ENCODE data around the gene TIGD1.
"Not testable (repeated sequence)": the region's sequence is repeated elsewhere in the genome, so short reads cannot be mapped to it uniquely, and the experiment has no call there.

Gene TIGD1

DNA sequence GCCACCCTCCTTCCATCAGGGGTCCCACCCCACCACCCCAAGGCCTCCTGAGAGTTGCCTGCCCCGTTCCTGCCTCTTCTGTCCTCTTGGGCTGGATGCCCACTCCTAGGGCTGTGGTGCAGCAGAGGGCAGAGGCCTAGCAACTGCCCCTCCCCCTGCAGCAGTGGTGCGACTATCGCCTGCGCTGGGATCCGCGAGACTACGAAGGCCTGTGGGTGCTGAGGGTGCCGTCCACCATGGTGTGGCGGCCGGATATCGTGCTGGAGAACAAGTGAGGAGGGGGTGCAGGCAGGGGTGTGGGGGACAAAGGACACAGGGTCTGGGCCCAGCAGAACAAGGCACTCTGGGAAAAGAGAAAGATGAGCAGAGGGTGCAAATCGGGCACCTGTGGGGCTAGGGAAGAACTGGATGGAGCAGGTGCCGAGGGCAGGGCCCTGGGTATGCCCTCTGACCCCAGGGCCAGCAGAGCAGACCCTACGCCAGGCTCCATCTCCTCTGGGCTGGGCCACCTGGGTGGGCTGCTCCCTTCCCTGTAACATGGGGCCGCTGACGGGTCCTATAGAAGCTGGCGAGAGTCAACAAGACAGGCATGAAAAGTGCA, 9.8 kb downstream of the TIGD1 start:
- no peak for DNase-seq (ENCODE audit: low read depth in 3 of 3, low spot score in 1 of 3)

DNA sequence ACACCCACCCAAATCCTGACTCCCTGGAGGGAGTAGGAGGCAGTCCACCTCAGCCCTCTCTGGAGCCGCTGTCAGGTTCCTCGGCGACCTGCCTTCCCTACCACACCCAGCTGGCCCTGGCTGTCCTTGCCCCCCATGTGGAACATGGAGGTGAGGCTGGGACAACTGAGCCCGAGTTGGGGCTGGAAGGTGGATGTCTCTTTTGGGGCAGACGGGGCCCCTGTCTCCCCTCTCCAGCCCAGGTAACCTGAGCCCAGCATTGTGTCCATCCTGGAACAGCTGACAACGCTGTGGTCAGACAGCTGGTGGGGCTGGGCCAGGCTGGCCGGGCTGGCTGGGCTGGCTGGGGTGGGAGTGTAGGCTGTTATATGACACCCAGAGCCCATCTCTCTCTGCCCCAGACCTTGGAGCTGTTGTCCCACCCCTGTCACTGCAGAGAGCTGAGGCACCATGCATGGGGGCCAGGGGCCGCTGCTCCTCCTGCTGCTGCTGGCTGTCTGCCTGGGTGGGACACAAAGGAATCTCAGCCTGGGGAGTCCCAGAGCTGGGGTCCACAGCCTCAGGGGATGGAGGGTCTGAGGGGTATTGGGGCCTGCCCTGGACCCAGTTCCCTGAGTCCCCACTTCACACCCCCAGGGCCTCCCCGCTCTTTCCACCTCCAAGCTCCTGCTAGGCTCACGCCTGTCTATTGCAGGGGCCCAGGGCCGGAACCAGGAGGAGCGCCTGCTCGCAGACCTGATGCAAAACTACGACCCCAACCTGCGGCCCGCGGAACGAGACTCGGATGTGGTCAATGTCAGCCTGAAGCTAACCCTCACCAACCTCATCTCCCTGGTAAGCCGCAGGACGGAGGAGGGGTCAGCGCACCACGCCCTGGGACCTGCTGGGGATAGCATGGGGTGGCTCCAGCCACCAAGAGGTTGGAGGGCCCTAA, 10.8 kb downstream of the TIGD1 start, which contains the start of gene CHRNG:
Gene CHRNG, plus strand, starts transcription at position 395 of the 934 bp plus-strand sequence. Its CDS starts 56 bp downstream, at position 451.
- DNase-seq (ENCODE audit: low read depth in 3 of 3, low spot score in 1 of 3): no peak

DNA sequence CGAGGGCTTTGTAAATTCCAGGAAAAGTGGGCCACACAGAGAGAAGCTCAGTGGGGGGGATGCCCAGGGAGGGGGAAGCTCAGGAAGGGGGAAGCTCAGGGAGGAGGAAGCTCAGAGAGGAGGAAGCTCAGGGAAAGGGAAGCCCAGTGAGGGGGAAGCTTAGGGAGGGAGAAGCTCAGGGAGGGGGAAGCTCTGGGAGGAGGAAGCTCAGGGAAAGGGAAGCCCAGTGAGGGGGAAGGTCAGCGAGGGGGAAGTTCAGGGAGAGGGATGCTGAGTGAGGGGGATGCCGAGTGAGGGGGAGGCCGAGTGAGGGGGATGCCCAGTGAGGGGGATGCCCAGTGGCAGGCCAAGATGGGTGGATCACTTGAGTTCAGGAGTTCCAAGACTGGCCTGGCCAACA, 11.7 kb downstream of the TIGD1 start:
- no peak for DNase-seq (ENCODE audit: low read depth in 3 of 3, low spot score in 1 of 3)

DNA sequence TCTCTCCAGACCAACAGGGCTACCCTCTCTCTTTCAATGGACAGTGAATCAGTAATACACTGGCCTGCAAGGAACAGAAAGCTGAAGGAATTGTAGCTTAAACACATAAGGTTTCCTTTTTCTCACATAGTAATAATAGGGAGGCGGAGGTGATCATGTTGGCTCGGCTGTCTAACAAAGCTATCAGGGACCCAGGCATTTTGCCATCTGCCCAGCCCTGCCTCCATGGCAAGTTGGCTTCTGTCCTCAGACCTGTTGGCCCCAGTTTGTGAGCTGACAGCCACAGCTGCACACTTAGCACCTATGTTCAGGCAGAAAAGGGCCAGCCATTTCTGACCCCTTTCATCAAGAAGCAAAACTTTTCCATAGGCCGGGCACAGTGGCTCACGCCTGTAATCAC, 12.9 kb downstream of the TIGD1 start:
- DNase-seq (ENCODE audit: low read depth in 3 of 3, low spot score in 1 of 3): no peak

DNA sequence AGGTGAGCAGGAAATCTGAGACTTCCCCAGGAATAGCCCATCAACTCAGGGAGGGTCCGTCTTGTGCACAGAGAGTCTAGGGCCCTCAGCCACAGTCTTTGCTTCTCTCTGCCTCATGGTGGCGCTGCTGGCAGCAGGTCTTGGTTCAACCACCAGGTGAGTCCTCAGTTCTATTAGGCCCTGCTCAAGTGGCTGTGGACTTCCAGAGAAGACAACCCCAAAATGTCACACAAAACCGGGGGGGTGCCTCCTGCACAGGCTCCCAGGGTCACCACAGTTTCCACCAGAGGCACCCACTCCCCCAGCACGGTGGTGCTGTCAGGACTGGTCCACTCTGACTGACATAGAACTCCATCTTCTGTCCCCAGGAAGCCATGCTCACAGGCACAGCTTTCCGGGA, 13.3 kb downstream of the TIGD1 start:
- DNase-seq (ENCODE audit: low read depth in 3 of 3, low spot score in 1 of 3): no peak

DNA sequence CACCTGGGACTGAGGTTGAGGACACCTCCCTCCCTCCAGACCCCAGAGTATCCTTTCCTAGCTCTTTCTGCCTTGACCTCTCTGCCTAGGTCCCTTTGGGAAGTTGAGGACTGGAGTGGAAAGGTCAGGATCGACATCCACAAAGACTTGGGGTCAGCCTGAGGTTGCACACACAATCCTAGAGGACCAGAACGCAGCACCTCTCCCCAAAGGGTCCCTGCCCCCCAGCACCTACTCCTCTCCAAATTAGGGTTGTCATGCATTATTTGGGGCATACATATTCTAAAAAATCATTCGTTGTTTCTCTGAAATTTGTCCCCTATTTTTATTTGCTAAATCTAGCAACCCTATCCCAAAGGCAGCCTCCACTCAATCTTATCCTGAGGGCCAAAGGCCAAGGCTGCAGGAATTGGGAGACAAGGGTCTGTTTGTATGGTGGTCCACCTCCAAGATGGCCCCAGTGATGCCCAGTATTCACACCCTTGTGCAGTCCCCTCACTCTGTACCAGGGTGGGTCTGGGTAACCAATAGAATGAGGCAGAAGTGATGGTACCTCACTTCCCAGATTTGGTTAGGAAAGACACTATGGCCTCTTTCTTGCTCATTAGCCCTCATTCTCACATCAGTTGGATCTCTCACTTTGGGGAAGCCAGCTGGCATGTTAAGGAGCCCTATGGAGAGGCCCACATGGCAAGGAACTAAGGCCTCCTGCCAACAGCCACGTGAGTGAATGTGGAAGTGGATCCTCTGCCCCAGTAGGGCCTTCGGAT, 14.4 kb downstream of the TIGD1 start:
- DNase-seq (ENCODE audit: low read depth in 3 of 3, low spot score in 1 of 3): no peak

DNA sequence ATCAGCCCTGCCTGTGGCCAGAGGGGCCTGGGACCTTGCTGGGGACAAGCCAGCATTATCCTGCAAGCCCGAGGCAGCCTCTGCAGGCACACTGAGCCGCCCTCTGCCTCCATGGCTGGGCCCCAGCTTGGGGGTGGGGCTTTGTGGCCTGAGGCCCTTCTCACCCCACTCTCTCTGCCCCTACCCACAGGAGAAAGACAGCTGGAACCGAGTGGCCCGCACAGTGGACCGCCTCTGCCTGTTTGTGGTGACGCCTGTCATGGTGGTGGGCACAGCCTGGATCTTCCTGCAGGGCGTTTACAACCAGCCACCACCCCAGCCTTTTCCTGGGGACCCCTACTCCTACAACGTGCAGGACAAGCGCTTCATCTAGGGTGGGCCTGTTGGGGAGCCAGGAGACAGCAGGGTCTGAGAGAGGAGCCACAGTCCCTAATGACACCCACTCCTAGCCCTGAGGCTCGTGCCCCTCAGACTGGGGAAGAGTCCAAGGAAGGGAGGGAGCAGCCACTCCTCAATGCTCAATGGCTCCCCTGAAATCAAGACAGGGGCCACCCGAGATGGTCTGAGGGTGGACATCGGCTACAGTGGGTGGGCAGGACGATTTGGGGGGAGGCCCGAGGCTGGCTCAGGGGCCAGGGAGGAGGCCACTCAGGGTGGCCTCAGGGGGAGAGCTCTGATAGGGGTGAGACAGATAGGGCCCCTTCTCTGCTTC, 15.3 kb downstream of the TIGD1 start:
- DNase-seq (ENCODE audit: low read depth in 3 of 3, low spot score in 1 of 3): no peak

DNA sequence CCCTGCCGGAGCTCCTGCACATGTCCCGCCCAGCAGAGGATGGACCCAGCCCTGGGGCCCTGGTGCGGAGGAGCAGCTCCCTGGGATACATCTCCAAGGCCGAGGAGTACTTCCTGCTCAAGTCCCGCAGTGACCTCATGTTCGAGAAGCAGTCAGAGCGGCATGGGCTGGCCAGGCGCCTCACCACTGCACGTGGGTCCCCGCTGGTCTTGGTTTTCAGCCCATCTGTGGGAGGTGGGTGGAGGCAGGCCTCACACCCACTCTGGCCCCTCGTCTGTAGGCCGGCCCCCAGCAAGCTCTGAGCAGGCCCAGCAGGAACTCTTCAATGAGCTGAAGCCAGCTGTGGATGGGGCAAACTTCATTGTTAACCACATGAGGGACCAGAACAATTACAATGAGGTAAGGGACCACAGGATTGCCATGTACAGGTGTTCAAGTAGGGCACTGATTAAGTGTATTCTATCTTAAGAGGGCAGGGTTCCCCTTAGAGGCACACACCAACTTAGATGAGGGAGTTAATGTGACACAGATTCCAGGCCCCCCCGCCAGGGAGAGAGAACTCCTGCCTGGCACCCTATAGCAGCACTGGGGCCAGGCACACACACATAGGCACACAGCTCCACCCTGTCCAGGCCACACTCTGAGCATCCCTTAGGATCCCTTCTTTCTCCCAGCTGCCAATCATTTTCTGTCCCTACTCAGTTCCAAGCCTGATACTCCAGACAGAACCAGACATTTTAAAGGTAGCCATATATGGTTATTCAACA, 16.2 kb downstream of the TIGD1 start:
- DNase-seq (ENCODE audit: low read depth in 3 of 3, low spot score in 1 of 3): no peak

DNA sequence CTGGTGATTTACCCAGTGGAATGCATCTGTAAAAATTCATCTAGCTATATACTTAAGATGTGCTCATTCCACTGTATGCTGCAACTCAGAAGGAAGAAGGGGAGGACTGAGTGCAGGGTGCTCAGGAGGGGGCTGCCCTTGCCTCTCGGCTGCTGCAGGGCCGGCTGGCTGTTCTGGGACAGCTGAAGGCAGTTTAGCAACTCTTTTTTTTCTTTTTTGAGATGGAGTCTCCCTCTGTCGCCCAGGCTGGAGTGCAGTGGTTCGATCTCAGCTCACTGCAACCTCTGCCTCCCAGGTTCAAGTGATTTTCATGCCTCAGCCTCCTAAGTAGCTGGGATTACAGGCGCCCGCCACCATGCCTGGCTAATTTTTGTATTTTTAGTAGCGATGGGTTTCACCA, 17.5 kb downstream of the TIGD1 start:
- DNase-seq (ENCODE audit: low read depth in 3 of 3, low spot score in 1 of 3): not testable (repeated sequence)

DNA sequence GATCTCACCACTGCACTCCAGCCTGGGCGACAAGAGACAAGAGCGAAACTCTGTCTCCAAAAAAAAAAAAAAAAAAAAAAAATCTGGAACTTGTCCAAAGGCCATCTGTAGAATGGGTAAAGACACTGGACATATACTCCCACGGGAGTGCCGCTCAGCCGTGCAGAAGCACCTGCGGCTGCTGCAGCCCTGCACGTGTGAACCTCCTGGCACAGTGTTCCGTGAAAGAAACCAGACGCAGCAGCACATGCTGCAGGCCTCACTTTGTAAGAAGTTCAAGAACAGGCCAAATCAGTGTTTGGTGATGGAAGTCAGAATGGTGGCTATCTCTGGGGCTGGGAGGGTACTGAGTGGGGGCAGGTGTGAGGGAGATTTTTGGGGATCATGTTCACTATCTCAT, 17.9 kb downstream of the TIGD1 start:
- no peak for DNase-seq (ENCODE audit: low read depth in 3 of 3, low spot score in 1 of 3)

DNA sequence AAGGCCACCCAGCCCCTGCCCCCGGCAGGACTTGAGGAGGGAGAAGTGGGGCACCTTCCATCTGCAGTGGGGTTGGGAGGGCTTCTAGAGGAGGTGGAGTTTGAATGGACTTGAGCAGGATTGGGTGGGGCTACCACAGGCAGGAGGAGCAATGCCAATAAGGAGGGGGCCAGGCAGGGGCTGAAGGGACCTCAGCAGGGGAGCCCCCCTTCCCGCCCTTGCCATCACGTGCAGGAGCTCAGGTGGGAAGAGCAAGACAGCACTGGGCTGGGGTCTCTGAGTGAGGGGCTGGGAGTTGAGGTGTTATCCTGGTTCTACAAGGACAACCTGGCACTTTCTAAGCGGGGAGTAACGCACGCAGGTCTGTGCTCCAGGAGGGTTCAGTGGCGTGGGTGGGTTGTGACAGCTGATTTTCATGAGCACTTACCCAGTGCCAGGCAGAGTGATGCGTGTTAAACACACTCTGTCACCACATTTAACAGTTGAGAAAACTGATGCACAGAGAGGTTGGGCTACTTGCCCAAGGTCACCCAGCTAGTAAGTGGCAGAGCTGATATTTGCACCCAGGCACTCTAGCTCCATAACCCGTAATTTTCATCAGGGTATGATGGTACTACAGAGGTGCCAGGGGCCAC, 19.6 kb downstream of the TIGD1 start:
- no peak for DNase-seq (ENCODE audit: low read depth in 3 of 3, low spot score in 1 of 3)

DNA sequence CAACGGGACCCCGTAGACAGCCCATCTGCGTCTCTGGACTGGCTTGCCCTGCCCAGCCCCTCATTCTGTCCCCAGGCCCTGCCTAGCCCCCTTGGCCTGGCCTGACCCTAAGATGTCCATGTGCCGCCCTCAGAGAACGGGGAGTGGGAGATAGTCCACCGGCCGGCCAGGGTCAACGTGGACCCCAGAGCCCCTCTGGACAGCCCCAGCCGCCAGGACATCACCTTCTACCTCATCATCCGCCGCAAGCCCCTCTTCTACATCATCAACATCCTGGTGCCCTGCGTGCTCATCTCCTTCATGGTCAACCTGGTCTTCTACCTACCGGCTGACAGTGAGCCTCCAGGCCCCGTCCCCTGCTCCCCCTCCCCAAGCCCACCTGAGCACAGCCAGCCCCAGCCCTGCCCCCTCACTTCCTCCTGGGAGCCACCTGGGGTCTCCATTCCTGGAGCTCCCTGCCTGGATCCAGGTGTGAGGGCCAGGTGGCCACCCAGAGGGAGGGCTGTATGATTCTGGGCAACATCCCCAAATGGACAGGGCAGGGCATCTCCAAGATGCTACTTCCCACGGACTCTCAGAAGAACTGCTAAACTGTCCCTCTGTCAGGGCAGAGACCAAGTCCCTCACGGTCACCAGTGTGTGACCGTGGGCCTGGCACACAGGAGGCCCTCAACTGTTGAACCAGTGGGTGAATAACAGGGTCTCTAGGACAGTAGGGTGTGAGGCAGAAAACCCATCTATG, 20.4 kb downstream of the TIGD1 start:
- DNase-seq (ENCODE audit: low read depth in 3 of 3, low spot score in 1 of 3): no peak

DNA sequence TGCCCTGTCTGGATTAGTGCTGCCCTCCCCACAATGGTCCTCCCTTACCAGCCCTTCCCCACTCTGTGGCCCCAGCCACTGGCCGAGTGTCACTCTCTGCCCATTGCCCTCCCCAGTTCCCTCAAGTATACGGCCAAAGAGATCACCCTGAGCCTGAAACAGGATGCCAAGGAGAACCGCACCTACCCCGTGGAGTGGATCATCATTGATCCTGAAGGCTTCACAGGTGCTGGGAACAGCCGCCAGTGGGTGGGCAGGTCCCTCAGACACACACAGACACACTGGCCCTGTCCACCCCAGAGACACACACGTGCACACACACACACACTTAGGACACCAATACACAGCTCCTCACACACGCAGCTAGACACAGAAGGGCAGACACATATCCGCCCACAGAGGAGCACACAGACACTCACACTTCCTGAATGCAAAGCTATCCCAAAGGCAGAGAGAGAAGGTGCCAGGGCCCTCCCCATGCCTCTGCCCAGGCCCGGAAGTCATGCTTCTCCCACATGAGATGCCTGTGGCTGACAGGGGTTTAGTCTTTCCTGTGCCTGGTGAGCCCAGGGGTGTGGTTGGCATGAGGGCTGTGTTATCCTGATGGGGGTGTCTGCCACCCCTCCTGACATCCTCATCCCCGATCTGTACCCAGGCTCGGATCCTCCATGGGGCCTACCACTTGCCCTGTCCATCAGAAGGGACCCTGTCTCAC, 21.5 kb downstream of the TIGD1 start:
- DNase-seq (ENCODE audit: low read depth in 3 of 3, low spot score in 1 of 3): no peak

DNA sequence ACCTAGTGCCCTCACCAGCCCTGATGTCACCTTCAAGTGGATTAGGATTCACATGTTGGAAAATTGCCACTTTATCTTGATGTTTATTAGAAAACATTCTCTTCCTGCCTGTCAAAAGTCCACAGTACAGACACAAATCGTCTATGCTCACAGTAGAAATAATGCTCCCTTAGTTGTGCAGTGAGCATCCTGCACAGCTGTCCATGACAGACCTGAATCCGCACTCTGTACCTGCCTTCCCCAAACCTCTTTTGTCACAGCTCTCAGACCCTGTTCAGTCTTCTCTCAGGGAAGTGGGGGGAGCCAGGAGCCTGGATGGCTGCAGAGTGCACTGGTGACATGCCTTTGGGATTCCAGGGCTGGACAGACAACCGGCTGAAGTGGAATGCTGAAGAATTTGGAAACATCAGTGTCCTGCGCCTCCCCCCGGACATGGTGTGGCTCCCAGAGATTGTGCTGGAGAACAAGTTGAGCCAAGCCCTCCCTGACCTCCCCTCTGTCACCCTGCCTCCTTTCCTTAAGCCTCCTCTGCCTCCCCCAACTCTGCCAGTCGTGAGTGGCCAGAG, 22.4 kb downstream of the TIGD1 start:
- no peak for DNase-seq (ENCODE audit: low read depth in 3 of 3, low spot score in 1 of 3)

DNA sequence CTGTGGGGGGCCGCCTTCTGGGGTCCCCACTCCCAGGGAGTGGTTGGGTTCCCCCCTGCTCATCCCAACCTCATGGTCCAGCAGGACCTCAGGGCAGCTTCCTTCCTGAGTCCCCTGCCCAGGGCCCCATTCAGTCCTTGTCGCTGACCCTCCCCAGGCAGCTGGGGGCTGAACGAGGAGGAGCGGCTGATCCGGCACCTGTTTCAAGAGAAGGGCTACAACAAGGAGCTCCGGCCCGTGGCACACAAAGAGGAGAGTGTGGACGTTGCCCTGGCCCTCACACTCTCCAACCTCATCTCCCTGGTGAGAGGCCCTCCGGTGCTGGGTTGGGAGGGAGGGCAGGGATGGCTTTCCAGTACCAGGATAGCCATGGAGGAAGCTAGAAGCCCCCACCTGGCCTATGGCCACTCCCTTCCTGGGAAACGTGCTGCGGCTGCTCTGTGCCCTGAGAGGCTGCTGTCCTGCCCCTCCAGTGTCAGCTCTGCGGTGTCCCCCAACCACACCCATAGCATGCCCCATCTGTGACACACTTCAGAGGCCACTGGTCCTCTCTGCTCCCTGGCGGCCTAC, 23.9 kb downstream of the TIGD1 start:
- no peak for DNase-seq (ENCODE audit: low read depth in 3 of 3, low spot score in 1 of 3)

DNA sequence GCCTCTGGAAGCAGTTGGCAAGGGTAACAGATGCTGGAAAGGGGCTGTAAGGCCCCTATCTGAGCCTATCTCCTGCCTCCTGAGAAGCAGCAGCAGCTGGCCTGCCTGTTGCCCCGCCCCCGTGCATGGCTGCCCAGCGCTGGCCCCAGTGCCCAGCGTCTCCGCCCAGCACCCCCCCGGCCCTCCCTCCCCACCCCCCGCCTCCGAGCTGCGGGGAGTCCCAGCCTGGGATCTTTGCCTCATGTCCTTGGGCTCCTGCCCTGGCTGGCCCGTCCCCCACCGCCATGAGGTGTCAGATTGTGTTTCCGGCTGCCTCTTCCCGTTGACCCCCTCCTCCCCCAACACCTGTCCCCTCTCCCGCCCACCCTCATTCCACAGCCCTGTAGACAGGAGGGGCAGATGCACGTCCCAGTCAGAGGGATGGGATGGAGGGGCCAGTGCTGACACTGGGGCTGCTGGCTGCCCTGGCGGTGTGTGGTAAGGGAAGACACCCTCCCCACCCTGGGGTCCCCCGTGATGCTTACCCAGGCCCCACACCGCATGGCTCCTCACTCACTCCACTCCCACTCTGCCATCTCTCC, 24.5 kb downstream of the TIGD1 start, which contains the start of gene CHRND:
Gene CHRND, plus strand, starts transcription at position 370 of the 581 bp plus-strand sequence. Its CDS starts 56 bp downstream, at position 426.
- no peak for DNase-seq (ENCODE audit: low read depth in 3 of 3, low spot score in 1 of 3)

DNA sequence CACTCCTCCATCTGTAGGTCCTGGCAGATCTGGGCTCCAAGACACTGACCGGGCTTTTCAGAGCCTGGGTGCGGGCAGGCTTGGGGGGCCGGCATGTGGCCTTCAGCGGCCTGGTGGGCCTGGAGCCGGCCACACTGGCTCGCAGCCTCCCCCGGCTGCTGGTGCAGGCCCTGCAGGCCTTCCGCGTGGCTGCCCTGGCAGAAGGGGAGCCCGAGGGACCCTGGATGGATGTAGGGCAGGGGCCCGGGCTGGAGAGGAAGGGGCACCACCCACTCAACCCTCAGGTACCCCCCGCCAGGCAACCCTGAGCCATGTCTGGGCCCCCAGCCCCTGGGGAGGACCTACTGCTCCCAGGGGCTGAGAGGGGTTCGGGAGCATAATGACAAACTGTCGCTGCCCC, 25.2 kb downstream of the TIGD1 start:
- no peak for DNase-seq (ENCODE audit: low read depth in 3 of 3, low spot score in 1 of 3)

Measured in stimulated activated CD4-positive, alpha-beta T cell treated with anti-CD3 and anti-CD28 coated beads, TNF-alpha, amount 100 ng/mL, for 1 hour (primary cell).